ENCODE results near the gene PC.
"Not testable (repeated sequence)": the region's sequence is repeated elsewhere in the genome, so short reads cannot be mapped to it uniquely, and the experiment has no call there.

Gene PC

DNA sequence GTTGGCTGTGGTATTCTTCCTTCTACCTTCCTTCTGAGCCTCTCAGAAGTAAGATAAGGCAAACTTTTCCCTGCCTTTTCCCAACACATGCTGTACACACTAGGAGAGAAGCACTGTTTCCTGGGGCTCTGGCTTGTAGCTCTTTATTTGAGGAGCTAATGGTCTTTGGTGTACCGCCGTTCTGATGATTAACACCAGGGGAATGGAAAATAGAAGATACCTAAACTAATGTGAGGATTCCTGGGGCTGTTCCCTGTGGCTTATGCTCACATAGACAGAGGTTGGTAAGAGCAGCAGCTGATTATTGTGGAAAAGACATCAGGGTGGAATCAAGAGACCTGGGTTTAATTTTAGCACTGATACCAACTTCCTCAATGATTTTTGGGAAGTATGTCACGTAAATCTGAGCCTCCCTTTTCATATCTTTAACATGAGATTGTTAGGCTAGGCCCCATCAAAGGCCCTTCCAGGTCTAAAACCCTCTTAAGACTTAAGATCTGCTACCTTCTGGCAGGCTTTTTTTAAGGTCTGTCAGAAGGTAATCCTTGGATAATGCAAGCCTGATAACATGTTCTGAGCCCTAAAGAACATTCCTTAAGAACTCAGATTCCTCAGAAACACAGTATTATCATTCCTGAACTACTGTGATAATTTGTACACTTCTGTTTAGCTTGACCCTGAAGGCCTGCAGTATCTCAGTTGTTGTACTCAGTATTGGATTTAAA lies 139.8 kb downstream of the PC start:
- TF ChIP-seq, protein P1, sequence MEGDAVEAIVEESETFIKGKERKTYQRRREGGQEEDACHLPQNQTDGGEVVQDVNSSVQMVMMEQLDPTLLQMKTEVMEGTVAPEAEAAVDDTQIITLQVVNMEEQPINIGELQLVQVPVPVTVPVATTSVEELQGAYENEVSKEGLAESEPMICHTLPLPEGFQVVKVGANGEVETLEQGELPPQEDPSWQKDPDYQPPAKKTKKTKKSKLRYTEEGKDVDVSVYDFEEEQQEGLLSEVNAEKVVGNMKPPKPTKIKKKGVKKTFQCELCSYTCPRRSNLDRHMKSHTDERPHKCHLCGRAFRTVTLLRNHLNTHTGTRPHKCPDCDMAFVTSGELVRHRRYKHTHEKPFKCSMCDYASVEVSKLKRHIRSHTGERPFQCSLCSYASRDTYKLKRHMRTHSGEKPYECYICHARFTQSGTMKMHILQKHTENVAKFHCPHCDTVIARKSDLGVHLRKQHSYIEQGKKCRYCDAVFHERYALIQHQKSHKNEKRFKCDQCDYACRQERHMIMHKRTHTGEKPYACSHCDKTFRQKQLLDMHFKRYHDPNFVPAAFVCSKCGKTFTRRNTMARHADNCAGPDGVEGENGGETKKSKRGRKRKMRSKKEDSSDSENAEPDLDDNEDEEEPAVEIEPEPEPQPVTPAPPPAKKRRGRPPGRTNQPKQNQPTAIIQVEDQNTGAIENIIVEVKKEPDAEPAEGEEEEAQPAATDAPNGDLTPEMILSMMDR (conservative IDR thresholded peaks at IDR 0.05) = no peak

DNA sequence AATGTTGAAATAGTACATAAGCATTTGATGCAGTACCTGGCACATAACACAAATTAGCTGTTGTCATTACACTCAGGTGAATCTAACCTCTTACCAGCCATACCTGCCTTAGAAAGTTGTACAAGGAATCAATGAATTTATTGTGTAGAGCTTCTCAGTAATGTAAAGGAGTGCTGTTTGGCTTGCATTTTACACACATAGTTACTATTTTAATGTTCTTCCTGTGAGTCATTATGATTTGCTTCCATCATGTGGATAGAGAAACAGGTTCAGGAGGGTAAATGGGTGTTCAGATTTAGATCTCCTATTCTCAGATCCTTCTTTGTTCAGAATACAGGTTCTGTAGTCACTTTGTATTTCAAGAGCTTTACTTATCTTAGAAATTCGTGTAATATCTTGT lies 142.5 kb downstream of the PC start:
- H3K27ac ChIP-seq = no peak overlapping the region; the same call in 1 of the 2 replicates
- TF ChIP-seq, protein P1 (conservative IDR thresholded peaks at IDR 0.05) = 0 out of 2 replicates have a peak, but pooled peaks have one; percentile 2

More for the DNA sequence above, 139.8 kb downstream of the PC start:
- no peak overlapping the region for H3K27ac ChIP-seq

DNA sequence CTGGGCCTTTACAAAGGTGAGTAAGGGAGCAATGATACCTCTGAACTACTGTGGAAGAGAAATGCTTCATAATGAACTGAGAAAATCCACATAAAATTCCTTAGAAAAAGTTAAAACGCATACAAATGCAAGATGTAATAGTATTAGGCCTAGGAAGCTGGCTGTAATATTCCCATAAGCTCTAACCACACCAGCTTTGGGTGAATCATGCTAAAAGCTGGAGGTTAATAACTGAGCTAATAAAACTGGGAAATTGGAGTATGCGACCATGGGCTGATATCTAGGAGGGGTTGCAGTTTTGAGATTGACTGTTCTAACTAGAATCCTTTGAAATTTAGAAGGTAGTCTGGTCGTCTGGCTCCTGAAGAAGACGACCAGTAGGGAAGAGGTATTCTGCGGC lies 143.5 kb downstream of the PC start:
- TF ChIP-seq, protein P1 (conservative IDR thresholded peaks at IDR 0.05) = no peak
- H3K27ac ChIP-seq = no peak overlapping the region

DNA sequence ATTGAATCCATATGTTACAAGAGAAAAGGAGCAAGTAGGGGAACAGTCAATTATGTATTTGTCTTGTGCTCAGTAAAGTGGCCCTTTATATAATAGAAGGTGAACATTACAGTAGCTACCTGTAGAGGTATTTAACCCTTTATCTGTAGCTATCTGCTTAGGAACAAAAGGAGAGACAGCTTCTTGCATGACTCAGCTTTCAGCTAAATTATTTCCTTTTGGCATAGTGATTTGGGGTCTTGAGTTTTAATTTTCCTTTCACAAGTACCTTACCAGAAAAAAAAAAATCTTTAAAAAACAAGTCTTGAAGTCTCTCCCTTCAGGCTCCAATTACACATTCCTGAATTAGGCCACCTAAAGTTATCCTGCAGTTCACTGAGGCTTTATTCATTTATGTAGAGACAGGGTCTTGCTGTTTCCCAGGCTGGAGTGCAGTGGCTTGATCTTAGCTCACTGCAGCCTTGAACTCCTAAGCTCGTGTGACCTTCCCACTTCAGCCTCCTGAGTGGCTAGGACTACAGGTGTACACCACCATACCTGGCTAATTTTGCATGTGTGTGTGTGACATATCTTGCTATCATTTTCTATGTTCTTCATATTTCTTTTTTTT lies 147.5 kb downstream of the PC start:
- H3K27ac ChIP-seq = no peak overlapping the region

DNA sequence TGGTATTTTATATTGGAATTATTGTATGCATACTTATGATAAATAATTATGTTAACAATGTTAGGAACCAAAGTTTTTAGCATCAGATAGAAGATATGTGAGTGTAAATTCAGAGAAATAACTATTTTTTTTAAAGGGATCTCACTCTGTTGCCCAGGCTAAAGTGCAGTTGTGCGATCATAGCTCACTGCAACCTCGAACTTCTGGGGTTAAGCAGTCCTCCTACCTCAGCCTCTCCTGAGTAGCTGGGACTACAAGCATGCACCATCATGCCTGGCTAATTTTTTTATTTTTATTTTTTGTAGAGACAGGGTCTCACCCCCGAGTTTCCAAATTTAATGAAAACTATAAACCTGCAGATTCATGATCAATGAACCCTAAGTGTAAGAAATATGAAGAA lies 148.6 kb downstream of the PC start:
- TF ChIP-seq, protein P1 (conservative IDR thresholded peaks at IDR 0.05) = no peak
- H3K27ac ChIP-seq = no peak overlapping the region

More for the DNA sequence above, 147.5 kb downstream of the PC start:
- TF ChIP-seq, protein P1 (conservative IDR thresholded peaks at IDR 0.05) = no peak

DNA sequence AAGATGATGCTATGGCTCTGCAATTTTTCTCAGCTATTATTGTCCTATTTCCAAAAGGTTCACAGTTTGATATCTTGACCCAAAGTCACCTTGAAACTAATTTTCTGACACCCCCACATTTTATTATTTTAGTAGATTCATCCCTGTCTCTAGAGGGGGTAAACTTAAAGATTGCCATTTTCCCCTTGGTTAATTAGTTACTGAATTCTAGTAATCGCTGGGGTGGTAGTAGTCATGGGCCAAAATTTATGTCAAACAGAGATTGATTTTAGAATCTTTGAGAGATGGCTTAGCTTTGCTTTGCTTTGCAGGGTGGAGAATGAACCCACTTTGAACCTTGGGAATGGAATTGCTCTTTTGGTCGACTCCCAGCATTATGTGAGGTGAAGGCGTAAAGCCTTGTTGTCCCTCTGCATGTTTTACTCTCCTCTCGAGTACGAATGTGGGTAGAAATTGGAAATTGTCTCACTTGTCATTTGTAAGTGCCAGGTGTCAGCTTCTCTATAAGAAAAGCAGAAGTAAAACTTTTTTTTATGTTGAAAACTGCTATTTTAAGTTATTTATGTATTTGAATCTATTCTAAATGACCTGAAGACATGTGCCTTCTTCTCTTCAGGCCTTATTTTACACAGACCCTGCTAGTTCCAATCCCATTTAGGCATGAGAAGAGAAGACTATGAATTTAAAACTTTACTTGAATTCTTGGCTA lies 157.3 kb downstream of the PC start:
- H3K27ac ChIP-seq = no peak overlapping the region; the same call in 1 of the 2 replicates
- TF ChIP-seq, protein P1 (conservative IDR thresholded peaks at IDR 0.05) = no peak

DNA sequence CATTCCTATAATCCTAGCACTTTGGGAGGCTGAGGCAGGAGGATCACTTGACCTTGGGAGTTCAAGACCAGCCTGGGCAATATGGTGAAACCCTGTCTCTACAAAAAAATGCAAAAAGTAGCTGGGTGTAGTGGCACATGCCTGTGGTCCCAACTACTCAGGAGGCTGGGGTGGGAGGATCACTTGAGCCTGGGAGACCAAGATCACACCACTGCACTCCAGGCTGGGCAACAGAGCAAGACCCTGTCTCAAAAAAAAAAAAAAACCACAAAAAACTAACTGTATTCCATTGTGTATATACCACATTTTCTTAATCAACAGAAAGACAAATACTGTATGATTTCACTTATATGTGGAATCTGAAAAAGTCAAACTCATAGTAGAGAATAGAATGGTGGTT lies 158.4 kb downstream of the PC start:
- H3K27ac ChIP-seq = not testable (repeated sequence)

Data from VCaP (cell line).